ENCODE results near the gene NTN1.

The NTN1 gene

DNA sequence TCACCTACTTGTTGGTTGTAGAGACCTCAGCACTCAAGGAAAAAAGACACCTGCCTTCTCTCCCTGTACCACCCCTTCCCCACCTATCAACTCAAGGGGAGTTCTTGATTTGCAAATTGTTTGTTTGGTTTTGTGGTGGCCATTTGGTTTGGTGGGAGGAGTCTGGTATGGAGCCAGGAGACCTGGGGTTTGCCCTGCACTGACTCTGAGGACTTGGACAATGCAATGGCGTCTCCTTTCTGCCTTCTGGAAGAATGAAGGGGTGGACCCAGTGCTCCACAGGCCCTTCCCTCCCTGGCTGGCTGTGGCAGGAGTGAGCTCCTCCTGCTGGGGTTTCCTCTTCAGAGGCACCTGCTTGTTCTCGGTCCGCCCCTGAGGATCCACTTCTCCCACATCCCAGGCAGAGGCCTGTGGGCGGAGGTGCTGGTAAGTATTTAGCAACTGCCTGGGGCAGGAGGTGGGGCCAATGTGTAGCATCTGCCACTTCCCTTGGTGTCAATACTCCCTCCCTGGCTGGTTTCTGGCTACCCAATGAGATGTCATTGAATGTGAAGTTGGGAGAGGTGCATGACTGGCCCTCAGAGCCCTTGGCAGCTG, 164.5 kb downstream of the NTN1 start:
- no peak overlapping the region for H3K4me3 ChIP-seq (ENCODE audit: low read depth, low read length)

DNA sequence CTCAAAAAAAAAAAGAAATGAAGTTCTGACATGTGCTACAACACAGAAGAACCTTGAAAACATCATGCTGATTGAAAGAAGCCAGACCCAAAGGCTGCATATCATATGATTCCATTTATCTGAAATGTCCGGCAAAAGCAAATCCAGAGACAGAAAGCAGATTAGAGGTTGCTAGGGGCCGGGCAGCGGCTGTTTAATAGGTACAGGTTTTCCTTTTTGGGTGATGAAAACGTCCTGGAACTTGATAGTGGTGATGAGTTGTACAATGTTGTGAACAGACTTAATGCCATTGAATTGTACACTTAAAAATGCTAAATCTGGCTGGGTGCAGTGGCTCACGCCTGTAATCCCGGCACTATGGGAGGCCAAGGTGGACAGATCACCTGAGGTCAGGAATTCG, 166.5 kb downstream of the NTN1 start:
- H3K4me3 ChIP-seq (ENCODE audit: low read depth, low read length): no peak overlapping the region

DNA sequence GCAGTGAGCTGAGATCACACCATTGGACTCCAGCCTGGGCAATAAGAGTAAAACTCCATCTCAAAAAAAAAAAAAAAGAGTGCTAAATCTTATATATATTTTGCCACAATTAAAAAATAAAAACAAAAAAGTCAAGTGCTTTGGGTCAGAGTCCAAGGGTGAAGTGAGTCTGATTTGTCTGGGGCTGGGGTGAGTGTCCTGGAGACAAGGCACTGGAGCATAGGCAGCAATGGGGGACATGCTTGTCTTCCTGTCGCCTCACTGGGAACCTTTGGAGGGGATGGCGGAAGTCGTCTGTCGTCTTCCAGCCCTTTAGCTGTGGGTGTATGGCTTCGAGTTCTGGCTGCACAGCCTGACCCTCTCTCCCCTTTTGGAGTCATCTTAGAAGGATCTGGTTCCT, 167.1 kb downstream of the NTN1 start:
- H3K4me3 ChIP-seq (ENCODE audit: low read depth, low read length): no peak overlapping the region

DNA sequence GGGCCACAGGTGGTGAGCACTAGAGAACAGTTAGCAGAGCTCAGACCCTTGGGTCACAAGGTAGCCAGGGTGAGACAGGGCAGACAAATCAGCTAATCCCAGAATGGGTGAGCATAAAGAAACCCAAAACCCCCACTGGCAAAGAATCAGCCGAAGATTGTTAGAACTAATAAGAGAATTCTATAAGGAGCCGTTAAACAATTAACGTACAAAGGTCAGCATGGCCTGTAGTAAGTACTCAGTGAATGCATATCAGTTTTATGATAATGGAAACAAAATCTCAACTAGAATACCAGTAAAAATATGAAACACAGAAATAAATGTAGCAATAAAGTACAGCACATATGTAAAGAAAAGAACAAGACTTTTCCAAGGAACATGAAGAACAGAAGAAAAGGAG, 168.6 kb downstream of the NTN1 start:
- no peak overlapping the region for H3K4me3 ChIP-seq (ENCODE audit: low read depth, low read length)

DNA sequence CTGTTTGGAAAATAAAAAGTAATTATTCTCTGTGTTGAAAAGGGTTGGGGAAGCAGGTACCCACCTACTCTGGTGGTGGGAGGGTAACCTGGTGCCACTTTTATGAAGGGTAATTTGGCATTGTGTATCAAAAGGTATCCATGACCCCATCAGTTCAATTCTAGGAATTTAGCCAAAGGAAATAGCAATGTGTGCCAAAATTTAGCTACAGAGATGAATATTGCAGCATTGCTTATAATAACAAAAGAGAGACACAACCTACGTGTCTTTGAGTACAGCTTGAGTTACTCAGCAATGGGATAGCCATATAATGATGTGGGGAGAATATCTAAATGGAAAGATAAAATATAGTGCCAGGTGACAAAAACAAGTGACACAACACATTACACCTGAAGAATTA, 170.7 kb downstream of the NTN1 start:
- H3K4me3 ChIP-seq (ENCODE audit: low read depth, low read length): no peak overlapping the region

DNA sequence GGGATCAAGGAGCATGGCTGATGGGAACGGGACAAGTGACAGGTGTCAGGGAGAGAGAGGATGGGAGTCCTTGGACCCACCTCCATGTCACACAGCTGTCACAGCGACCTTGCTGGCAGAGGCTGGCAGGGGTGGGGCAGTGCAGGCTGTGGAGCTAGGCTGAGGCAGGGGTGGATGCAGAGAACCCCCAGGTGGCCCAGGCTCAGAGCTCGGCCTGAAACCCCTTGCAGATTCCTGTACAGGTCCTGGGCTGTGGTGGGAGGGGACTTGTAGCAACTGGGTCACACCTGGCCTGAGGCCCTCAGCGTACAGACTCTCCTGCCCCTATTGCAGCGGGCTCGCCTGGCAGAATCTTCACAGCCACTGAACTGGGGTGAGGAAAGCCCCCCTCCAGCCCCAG, 174.1 kb downstream of the NTN1 start:
- no peak overlapping the region for H3K4me3 ChIP-seq (ENCODE audit: low read depth, low read length)

DNA sequence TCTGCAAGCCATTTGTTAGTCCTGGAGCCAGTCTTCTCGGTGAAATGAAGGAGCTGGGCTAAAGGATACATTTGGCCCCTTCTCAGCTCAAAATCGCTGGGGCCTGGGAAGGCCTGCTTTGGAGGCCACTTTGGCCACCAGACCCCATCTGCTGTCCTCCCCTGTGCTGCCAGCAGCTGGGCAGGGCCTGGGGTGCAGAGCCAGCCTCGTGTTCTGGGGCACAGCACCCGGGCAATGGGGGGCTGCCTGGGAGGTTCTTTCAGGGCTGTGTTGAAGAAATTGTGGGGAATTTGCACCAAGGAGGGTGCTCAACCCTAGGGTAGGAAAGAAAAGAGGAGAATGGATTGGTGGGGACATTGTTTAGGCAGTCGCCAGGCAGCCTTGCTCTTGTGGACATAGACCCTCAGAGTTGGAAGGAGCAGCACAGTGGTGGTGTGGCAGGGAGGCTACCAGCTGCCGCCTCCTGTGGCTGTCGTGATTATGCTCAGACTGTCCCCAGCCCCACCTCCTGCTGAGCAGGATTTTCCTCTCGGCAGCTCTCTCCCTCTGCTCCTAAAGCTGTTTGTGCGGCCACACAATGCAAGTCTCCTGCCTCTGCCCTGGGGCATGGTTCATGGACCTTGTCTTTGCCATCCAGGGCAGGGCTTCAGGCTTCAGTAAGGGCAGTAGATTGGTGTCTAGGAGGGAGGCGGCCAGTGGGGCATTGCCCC, 174.8 kb downstream of the NTN1 start:
- H3K4me3 ChIP-seq (ENCODE audit: low read depth, low read length): no peak overlapping the region

DNA sequence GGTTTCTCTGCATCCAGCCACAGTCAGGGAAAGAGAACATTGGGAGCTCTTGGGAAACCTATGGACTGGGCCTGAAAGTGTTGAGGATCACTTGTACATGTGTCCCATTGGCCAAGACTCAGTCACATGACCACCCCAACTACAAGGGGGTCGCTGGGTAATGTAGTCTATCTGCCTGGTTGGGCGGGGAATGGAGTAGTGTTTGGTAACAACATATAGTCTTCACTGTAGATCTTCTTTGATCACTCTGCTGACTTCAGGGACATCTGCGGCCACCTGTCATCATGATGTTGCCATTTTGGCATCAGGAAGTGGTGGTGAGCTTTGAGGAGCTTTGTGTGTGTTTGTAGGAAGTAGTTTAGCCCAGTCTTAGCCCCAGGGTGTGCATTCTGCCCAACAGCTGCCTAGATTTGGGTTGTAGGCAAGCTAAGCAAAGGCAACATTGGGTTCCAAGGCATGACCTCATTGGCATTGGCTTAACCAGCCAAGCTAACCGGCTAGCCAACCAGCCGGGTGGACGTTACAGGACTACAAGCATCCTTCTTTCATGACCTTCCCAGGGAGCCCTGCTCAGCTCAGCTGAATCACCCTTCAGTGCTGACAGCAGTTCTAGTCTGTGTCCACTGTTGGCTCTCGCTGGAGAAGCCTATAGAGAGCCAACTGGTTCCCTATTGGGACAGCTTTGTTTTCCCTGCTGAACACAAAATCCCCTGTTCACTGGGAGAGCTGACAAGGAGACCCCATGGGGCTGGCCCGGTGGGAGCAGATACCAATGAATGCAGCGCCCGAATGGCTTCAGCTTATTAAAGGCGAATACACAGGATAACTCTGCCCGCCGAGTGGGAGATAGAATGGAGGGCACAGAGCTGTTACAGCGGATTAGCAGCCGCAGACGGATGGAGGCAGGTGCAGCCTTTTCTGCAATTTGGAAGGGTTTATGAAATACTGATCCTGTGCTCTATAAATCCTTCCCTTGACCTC, 178.6 kb downstream of the NTN1 start:
- H3K4me3 ChIP-seq (ENCODE audit: low read depth, low read length): no peak overlapping the region

DNA sequence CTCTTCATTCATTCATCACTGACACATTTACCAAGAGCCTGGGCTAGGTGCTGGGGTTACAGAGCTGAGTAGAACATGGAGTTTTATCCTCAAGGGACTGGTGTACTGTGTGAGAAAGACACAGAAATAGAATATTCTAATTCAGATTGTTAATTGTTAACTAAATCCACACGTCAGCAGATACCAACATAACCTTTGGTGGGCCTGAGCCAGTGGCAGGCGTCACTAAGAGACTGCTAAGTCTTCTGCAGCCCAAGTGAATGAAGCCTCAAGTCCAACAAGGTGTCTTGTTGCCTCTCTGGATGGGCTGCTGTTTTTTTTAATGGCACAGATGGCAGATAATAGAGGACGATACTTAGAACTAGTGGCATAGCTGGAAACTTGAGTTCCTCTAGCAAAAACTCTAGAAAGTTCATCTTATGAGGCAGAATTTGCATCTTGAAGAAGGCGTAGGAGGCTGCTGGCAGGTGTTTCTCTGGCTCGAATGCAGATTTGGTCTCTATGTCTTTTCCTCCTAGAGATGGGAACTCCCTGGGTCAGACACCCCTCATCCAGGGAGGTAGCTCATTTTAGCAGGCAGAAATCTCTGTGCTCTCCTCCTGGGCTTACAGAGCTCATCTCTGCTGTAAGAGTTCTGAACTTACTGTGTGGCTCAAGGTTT, 179.5 kb downstream of the NTN1 start:
- no peak overlapping the region for H3K4me3 ChIP-seq (ENCODE audit: low read depth, low read length)

DNA sequence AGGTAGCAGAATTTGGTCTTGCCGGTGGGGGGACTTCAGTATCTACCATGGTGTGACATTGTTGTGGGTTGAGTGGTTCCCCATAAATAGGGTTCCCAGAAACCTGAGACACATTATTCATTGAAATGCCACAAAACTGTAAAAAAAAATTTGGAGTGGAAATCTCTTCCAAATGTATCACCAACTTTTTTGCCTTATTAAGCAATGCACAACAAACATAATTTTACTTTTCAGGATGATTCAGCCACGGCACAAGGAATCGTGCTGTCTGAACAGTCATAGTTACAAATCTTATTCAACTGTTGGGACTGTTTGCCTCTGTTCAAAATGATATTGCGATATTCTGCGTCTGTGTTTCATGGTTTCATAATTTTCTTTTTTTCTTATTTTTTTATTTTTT, 181.2 kb downstream of the NTN1 start:
- H3K4me3 ChIP-seq (ENCODE audit: low read depth, low read length): no peak overlapping the region

DNA sequence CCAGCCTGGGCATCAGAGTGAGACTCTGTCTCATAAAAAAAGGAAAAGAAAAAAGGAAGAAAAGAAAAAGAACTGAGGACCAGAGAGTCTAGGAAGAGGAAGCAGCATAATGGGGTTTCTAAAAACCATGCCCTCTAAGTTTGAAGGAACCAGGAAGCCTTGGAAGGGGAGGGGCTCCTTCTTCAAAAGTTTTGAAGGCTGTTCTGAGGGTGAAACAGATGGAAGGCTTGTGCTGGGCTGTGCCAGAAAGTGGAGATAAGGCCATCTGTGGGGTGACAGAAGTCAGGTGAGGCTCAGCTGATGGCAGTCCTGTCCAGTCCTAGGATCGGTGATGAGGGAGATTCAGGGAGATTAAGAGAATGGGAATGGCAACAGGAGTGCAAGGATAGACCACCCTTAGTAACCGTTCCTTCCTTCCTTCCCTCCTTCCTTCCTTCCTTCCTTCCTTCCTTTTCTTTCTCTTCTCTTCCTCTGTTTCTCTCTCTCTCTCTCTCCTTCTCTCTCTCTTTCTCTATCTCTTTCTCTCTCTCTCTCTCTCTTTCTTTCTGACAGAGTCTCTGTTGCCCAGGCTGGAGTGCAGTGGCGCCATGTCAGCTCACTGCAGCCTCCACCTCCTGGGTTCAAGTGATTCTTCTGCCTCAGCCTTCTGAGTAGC, 182.6 kb downstream of the NTN1 start:
- no peak overlapping the region for H3K4me3 ChIP-seq (ENCODE audit: low read depth, low read length)

DNA sequence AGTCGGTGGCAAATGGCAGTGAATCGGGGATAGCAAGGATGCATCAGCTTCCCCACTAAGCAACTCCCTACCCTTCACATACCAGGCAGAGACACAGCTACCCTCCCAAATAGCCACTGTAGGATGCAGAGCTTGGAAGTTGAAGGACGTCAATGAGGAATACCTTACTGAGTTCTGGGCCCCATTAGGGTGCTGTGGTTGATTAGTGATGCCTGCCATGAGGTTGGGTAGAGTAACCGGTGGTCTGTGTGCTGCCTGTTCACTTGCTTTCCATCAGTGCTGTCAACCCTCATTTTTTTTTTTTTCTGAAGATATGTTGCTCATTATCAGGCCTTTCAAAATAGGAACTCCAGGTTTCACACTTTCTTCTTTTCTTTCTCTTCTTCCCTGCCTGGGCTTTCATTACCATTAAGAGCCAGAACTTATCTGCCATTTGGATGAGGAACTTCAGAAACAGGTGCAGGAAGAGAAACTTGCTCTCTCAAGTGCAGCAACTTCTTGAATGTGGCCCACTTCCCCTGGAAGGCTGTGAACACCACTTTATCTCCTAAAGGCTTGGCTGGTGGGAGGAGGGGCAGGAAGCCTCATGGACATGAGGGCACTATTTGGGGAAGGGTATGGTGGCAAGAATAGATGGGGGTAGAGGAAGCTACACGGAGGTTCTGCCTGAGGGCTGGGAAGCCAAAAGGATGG, 183.5 kb downstream of the NTN1 start:
- no peak overlapping the region for H3K4me3 ChIP-seq (ENCODE audit: low read depth, low read length)

DNA sequence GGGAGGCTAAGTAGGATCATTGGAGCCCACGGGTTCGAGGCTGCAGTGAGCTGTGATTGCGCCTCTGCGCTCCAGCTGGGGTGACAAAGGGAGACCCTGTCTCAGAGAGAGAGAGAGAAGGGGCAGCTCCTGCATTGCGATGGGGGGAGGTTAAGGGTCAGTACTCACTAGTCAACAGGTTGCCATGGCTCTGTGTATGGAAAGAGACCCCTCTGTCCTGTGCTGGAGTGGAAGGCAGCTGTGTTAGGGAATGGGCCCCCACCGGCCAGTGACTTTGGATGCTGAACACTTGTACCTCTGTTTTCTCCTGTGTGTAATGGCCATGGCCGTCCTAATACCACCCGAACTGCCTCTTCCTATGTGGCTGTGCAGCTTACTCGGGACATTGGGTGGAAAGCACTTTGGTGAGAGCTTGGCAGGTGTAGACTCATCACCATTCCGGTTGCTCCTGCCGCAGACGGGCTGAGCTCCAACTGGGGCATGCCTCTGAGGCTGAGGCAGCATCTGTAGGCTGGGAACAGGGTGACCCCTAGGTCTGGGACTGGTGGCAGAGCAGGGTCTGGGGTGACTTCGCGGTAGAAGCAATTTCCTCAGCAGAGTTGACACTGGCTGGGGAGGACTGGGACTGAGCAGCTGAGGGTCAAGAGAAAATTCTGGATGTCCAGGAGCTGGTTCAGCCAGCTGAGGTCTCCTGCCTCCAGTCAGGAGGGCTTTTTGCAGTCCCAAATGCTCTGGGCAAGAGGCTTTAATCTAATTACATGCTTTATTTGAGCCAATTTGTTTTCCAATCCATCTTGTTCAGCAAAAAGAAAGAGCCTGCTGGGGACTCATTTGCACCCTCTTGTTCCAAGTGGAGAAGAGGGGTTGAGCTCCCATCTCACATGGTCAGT, 184.5 kb downstream of the NTN1 start:
- H3K4me3 ChIP-seq (ENCODE audit: low read depth, low read length): no peak overlapping the region

DNA sequence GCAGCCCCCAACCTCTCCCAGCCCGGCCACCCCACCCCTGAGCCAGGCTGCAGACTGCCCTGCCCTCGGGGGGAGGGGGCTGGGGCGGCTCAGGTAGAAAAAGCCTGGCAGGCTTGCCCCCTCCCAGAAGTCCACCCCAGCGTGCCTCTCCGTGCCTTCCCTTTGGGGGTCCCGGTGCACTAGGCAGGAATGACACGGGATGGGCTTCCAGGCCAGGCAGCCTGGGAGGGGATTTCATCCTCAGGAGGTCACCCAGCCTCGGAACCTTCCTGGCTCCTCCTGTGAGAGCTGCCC, 185.0 kb downstream of the NTN1 start:
- no peak overlapping the region for H3K4me3 ChIP-seq (ENCODE audit: low read depth, low read length)

DNA sequence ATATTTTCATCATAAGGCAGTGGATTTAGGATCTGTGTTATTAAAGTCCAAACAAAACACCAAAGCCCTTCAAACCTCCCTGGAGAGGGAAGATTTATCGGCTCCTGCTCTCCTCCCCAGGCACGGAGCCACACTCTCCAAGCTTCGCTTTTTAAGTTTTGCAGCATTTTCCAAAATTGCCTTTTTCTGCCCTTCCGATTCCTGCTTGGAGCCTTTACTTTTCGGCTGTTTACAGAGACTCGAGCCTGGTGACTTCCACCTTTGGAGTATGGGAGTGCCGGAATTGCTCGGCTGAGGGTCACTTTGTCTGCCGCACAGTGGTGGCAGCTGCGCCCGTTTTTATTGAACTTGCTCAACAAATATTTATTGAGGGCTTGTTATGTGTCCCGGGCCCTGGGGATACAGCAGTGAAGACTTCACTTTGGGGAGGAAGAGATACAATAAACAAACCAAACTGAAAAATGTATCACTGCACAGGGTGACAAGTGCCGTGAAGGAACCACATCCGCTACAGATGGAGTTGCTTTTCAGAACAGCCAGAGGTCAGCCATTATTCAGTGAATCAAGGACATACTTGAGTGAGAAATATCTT, 185.5 kb downstream of the NTN1 start:
- no peak overlapping the region for H3K4me3 ChIP-seq (ENCODE audit: low read depth, low read length)

DNA sequence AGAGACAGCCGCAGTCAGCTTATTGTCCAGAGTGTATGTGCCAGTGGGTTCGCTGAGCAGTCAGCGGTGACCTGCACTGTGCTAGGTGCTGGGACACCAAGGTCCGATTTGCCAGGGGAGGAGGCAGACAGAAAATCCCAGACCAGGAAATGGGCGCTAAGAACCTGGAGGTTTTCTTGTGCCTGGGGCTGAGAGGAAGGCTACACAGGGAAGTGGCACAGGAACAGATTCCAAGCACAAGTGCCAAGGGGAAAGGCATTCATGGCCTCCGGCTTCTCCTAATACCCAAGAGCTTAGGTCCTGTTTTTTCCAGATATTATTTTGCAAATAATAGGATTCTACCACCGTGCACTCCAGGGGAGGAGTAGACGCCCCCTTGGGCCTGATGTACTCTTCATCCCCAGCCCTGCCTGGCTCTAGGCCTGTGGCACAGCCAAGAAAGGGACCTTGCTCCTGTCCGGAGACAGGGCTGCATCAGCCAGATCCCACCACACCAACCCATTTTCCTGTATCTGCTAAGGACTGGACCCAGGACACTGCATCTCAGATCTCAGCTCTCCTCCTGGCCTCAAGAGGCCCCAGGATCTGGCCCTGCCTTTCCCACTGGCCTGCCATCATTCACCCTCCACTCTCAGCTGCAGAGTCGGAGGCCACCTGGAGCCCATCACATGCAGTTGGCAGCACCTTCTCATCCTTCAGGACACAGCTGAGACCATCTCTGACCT, 187.2 kb downstream of the NTN1 start:
- H3K4me3 ChIP-seq (ENCODE audit: low read depth, low read length): no peak overlapping the region

DNA sequence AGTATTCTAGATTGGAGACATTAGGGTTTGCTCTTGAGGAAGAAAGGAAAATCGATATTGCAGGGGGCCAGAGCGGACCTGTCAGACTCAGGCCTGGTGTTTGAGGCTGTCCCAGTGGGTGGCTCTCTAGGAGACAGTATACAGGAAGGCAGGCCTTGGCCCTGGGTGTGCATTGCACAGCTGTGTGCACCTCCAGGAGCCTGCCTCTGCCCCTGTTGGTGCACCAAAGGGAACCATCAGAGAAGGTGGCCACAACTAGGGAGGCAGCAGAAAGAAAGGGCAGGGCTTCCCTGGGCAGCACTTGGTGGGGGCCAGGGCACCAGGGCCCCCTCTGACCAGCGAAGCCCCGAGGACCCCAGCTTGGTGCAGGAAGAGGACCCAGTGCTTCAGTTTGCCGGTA, 188.0 kb downstream of the NTN1 start:
- no peak overlapping the region for H3K4me3 ChIP-seq (ENCODE audit: low read depth, low read length)

DNA sequence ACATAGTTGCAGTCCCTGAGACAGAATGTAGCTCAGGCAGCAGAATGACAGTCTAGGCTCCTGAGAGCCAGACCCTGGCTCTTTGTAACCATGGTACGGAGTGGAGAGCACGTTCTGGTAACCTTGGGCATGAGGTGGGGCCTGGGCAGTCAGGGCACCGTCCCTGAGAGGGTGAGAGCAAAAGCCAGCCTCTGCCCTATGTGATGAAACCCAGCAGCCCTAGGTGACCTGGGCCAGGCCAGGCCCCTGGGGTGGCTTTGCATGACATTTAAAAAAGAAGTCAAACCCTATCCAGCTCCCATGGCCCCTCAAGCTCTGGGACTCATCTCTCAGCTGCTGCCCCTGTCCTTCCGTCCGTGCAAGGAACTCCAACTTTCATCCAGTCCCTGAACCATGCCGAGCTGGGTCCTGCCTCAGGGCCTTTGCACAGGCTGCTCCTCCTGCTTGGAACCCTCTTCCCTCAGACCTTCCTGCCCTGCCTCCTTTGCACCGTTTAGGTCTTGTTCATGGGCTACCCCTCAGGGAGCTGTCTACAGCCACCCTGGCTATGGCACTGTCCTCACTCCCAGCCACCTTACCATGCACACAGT, 188.6 kb downstream of the NTN1 start:
- no peak overlapping the region for H3K4me3 ChIP-seq (ENCODE audit: low read depth, low read length)
